NB4 (cell line): ENCODE data around the gene VANGL2.

Experiments
- MYC ChIP-seq: IDR thresholded peaks from 2 replicates; pipeline ENCODE4 v1.6.1; 2011; ENCODE audit warnings: low read depth, low read length
- POLR2A ChIP-seq: IDR thresholded peaks from 2 replicates; pipeline ENCODE4 v1.6.1; 2011; ENCODE audit warnings: mild to moderate bottlenecking; ENCODE audit not compliant: insufficient read length; ENCODE audit errors: extremely low read depth
- TF ChIP-seq, protein P1 (sequence below): IDR thresholded peaks from one replicate; pipeline ENCODE4 v1.5.1; 2012; ENCODE audit warnings: low read depth, low read length
- TF ChIP-seq, protein P2 (sequence below): IDR thresholded peaks from 2 replicates; pipeline ENCODE4 v1.6.1; 2011; ENCODE audit warnings: low read depth, low read length

DNA sequence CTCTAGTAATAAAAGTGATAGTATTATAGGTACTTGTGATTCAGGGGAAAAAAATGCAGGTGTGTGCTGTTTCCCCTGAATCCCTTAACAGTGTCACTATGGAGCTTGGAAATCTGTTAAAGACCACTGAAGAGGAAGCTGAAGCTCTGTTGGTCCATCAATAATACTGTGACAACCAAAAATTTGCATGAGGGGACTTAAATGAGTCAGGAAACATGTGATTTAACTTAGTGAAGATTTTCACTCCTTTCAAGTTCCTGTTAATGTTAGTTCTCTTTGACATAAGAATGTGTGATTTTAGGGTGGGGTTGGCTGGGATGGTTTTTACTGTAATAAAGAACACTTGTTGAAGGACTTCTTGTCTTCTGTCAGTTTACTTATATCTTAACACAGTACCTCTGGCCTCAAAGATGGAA is 32.0 kb downstream of the VANGL2 start:
- TF ChIP-seq, protein P1, sequence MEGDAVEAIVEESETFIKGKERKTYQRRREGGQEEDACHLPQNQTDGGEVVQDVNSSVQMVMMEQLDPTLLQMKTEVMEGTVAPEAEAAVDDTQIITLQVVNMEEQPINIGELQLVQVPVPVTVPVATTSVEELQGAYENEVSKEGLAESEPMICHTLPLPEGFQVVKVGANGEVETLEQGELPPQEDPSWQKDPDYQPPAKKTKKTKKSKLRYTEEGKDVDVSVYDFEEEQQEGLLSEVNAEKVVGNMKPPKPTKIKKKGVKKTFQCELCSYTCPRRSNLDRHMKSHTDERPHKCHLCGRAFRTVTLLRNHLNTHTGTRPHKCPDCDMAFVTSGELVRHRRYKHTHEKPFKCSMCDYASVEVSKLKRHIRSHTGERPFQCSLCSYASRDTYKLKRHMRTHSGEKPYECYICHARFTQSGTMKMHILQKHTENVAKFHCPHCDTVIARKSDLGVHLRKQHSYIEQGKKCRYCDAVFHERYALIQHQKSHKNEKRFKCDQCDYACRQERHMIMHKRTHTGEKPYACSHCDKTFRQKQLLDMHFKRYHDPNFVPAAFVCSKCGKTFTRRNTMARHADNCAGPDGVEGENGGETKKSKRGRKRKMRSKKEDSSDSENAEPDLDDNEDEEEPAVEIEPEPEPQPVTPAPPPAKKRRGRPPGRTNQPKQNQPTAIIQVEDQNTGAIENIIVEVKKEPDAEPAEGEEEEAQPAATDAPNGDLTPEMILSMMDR, result no peak
- TF ChIP-seq, protein P2, sequence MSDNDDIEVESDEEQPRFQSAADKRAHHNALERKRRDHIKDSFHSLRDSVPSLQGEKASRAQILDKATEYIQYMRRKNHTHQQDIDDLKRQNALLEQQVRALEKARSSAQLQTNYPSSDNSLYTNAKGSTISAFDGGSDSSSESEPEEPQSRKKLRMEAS, result no peak
- TF ChIP-seq POLR2A (no peak), MYC (no peak)
